Stimulated activated CD8-positive, alpha-beta memory T cell treated with anti-CD3 and anti-CD28 coated beads, Interleukin-4, amount 100 ng/mL, for 24 hours (primary cell): ENCODE data around the gene MGAT3.

Experiments
- DNase-seq: peaks from one replicate; pipeline ENCODE4 v3.0.0-alpha.2; 2020; ENCODE audit warnings: low read depth

MGAT3 gene

GRCh38 chr22:39450258-39450955, 6.4 kb upstream of the MGAT3 start:
- no peak for DNase-seq

DNA sequence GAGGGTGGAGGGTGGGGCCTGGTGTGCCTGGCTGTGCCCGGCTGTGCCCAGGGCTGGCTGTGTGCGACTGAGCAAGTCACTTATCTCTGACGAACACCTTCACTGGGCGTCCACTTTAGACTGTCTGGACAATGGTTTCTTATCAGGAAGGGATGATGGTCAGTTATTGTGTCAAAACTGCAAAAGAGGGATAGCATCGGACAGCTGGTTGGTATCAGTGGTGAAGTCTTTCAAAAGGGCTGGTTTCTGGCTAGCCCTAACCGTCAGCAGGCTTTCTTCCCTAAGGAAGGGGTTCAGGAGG, 4.1 kb upstream of the MGAT3 start:
- no peak for DNase-seq

- DNase-seq, result no peak
These were observed 2.9 kb upstream of the MGAT3 start for GRCh38 chr22:39453765-39454378.

- DNase-seq, result no peak
These were observed 2.4 kb upstream of the MGAT3 start for GRCh38 chr22:39454385-39454871.

DNA sequence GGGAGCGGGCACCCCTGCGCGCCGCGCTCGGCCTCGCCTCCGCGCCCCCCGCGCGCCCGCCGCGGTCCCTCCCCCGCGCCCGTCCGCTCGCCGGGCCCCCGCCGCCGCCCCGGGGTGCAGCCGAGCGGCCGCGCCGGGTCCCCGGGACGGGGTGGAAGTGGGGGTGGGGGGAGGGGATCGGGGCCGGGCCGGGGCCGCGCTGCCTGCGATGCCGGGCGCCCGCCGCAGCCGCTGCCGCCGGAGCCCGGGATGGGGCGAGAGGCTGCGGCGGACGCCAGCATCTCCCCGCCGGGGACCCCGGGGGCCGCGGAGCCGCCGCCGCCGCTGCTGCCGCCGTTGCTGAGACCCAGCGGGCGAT, 365 bp downstream of the MGAT3 start:
- no peak for DNase-seq

GRCh38 chr22:39457556-39458443, 988 bp downstream of the MGAT3 start:
- DNase-seq, result no peak

- DNase-seq, result no peak
These were observed 1.8 kb downstream of the MGAT3 start for GRCh38 chr22:39458444-39459083.

GRCh38 chr22:39459681-39460080, 2.9 kb downstream of the MGAT3 start:
- DNase-seq, result no peak

GRCh38 chr22:39462443-39463221, 5.8 kb downstream of the MGAT3 start:
- no peak for DNase-seq

GRCh38 chr22:39463277-39463676, 6.5 kb downstream of the MGAT3 start:
- no peak for DNase-seq

DNA sequence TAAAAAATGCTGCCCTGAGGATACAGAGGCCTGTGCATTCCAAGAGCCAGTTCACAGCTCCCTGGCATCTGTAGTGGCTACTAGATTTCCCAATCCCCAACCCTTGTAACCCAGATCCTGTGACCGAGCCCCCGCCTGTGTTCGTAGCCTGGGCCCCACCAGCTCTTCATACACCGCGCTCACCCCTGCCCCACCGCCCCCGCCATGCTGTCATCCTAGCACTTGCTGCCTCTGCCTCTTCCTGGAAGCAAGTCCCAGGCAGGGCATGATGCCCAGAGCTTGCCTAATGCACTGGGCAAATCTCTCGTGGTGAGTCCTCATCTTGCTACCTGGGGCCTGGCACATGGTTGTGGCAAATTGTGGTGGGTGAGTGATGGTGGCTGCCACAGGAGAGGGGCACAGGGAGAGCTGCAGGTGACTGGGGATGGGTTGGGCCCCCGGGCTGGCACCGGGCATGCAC, 7.1 kb downstream of the MGAT3 start:
- no peak for DNase-seq

DNA sequence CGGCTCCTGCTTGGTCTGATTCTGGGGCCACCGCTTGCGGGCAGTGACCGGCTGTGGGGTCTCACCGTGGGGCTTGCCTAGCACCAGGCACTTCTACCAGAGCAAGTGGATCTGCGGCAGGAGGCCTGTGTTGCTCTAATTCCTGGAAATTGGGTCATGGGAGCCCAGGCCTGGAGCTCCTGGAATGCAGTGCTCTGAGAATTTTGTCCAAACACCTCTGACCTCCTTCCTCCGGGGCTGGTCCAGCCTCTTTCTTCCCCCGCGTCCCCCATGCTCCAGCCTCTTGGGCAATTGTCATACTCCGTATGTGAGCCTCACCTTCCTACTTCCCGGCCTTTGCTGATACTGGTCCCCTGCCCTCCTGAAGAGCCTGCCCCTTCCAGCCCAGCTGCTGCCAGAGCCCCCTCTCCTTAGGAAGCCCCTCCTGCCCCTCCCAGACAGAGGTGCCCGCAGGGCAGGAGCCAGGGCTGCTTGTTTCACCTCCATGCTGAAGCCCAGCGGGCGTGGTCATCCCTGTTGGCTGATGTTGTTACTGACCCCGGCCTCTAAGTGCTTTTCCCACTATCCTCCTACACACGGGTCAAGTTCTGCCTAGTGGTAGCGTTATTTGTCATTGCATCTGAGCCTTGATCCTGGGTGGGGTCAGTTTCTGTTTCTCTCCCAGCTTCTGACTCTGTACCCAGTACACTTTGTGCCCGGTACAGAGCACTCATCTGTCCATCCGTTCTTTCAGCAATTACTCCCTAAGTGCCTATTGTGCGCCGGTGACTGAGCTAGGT, 9.6 kb downstream of the MGAT3 start:
- DNase-seq, result no peak

DNA sequence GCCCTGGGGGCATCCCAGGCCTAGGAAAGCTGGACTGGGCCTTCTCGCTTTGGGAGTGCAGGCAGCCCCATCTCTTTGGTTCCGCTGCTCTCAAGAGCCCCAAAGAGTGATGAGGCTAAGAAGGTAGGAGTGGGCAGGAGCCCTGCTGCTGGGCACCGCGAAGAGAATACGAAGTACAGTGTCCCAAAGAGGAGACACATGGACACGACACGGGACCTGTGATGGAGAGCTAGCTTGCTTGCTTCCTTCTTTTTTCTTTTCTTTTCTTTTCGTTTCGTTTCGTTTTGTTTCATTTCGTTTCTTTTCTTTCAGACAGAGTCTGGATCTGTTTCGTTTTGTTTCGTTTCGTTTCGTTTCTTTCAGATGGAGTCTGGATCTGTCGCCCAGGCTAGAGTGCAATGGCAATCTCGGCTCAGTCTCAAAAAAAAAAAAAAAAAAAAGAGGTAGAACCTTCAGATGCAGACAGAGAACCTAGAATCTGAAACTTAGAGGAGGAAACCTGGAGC, 10.6 kb downstream of the MGAT3 start:
- DNase-seq, result no peak

DNA sequence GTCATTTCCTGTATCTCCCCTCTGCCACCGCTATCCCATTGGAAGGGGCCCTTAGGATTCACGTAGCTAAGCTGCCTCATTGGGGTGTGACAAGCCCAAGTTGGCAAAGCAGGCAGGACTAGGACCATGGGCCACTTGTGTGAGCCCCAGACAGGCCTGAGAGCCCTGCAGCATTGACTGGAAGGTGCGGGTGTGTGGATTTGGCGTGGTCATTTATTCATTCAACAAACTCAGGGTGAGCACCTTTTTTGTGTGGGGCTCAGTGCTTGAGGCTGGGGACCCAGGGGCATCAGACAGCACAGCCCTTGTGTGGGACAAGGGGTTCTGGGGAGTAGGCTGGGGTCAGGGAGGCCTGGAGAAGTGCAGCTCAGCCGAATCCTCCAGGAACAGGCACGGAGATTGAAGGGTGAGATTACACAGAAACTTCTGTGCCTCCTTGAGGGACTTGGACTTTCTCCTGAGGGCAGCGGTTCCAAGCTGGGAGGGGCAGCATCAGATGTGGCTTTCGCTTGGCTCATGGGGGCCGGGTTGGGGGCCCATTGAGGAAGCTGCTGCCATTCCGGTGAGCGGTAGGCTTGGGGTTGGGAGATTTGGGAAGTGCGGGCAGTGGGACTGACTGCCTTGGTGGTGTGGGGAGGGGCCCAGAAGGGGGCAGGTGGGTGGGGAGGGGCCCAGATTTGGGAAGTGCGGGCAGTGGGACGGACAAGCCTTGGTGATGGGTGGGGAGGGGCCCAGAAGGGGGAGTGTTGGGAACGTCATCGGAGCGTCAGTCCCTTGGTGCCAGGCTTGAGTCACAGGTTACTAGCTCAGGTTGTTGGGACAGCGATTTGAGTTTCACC, 11.9 kb downstream of the MGAT3 start:
- no peak for DNase-seq

DNA sequence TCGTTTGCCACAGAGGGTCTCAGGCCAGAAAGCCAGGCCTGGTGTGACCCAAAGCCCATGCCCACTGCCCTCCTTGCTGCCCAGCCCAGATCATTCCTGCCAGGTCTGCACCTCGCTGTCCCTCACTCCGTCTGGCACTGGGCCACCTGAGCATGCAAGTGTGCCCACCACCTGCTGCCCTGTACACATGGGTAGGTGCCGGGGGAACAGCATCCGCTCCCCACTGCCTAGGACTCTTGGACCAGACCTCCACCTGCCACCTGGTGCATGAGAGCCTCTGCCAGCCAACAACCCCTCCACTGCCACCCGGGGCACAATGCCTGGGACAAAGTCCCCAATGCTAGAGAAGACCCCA, 12.5 kb downstream of the MGAT3 start:
- DNase-seq, result no peak

- DNase-seq, result no peak
These were observed 13.1 kb downstream of the MGAT3 start for GRCh38 chr22:39469681-39470450.

DNA sequence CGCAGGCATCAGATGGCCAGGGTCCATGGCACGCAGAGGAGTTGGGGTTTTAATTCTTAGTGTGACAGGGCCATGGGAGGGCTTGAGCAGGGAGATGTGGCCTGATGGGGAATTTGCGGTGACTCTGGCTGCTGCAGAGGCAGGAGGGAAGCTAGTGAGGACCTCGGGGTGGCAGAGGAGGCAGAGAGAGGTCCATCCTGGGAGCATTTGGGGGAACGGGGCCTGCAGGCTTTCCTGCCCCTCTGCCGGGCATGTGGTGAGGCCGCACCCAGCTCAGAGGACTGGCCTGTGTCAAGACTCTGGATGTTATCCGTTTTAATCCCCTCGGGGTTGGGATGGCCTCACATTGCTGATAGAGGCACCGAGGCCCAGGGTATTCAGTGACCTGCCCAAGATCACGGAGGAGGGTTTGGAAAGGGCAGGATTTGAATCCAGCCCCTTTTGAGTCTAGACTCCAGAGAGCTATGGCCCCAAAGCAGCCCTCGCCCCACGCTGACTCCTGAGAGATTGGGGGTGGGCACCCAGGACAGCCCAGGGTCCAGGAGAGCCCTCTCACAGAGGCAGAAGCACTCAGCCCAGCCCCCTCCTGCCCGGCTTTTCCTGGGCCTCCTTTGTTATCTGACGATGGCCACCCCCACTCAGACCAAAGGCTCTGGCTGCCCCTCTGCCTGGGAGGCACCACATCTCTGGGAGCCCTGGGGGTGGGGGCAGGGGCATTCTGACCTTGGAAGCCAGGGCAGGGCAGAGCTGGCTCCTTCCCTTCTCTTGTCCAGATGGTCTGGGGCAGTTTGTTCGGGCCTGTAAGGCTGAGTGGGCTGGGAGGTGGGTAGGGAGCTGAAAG, 13.9 kb downstream of the MGAT3 start:
- DNase-seq, result no peak
